GM12878 (cell line): Measurements from ENCODE around the gene LAMA2. TPM values are rescaled to one million over a fixed set of nuclear protein-coding genes. Genes with fewer than 3 reads are reported as not detected.

Experiments
- ATAC-seq: fragments of 200-7000 bp; cut with Tn5 transposase; 3 replicates; pipeline ENCODE4 v1.9.1; 2020; ENCODE audit warnings: mild to moderate bottlenecking, moderate library complexity
- BruUV-seq: library from RNA; stranded (reverse); fragments of 400-500 nt; replicated peaks from 2 replicates; lab custom pipeline; 2021; lab: Mats Ljungman, UMichigan
- CTCF ChIA-PET: fragments of 300-600 bp; sonication (Branson Sonifier 250); formaldehyde crosslinking; extraction: SDS; loops from one replicate; lab custom pipeline; 2021; ENCODE audit warnings: inconsistent platforms; lab: Yijun Ruan, JAX
- POLR2A ChIA-PET: fragments of 350-600 bp; formaldehyde crosslinking; extraction: SDS; loops from one replicate; lab custom pipeline; 2021; ENCODE audit warnings: inconsistent platforms; lab: Charles Lee
- RAD21 ChIA-PET: fragments of 300-600 bp; sonication (Branson Sonifier 250); formaldehyde crosslinking; loops from one replicate; lab custom pipeline; 2023; ENCODE audit warnings: antibody characterized with exemption; ENCODE audit not compliant: unreplicated experiment; lab: Charles Lee
- SMC1A ChIA-PET: fragments of 300-600 bp; sonication (Branson Sonifier 250); formaldehyde crosslinking; loops from one replicate; lab custom pipeline; 2023; ENCODE audit not compliant: unreplicated experiment, uncharacterized antibody; lab: Charles Lee
- DNase-seq: peaks from one replicate; pipeline ENCODE4 v3.0.0-alpha.2; 2011; ENCODE audit warnings: low read depth, low spot score
- FAIRE-seq: peaks from 3 replicates; lab custom pipeline; 2011; peaks lifted over from hg19 to GRCh38; lab: Jason Lieb, UNC
- H2AFZ ChIP-seq: 2 replicates; pipeline ENCODE4 v1.6.0; 2011; ENCODE audit warnings: low read depth, low read length, control low read depth; ENCODE audit not compliant: control insufficient read depth
- H3K27ac ChIP-seq: 2 replicates; pipeline ENCODE4 v1.5.1; 2011; ENCODE audit warnings: control low read depth; ENCODE audit not compliant: control insufficient read depth, insufficient read depth
- H3K27me3 ChIP-seq, 2 experiments: replicated peaks in 1 of 2; 2 replicates each; pipeline versions ENCODE4 v1.6.0 to v1.6.1; 2011; ENCODE audit warnings: low read length in 1 of 2; ENCODE audit not compliant: control insufficient read depth in 2 of 2, insufficient read depth in 2 of 2
- H3K36me3 ChIP-seq, 2 experiments: 2 replicates each; pipeline ENCODE4 v1.5.1; 2011; ENCODE audit warnings: low read length in 1 of 2; ENCODE audit not compliant: control insufficient read depth in 2 of 2, insufficient read depth in 2 of 2
- H3K4me1 ChIP-seq: 2 replicates; pipeline ENCODE4 v1.6.1; 2011; ENCODE audit warnings: mild to moderate bottlenecking, low read length, moderate library complexity, mixed read lengths; ENCODE audit not compliant: control insufficient read depth, insufficient read depth
- H3K4me2 ChIP-seq: 2 replicates; pipeline ENCODE4 v1.6.0; 2011; ENCODE audit warnings: control low read depth; ENCODE audit not compliant: control insufficient read depth, insufficient read depth
- H3K4me3 ChIP-seq: fragments of 200-600 bp; sonication (generic); 2 replicates; pipeline ENCODE4 v1.5.1; 2016
- H3K79me2 ChIP-seq: 2 replicates; pipeline ENCODE4 v1.6.0; 2011; ENCODE audit warnings: low read length; ENCODE audit not compliant: control insufficient read depth, insufficient read depth
- H3K9ac ChIP-seq: 2 replicates; pipeline ENCODE4 v1.8.0; 2011; ENCODE audit warnings: low read length, control low read depth, mixed read lengths; ENCODE audit not compliant: control insufficient read depth, insufficient read depth
- H3K9me3 ChIP-seq: replicated peaks from 3 replicates; pipeline ENCODE4 v1.5.1; 2011; ENCODE audit warnings: mild to moderate bottlenecking, low read length; ENCODE audit not compliant: control insufficient read depth, insufficient read depth
- H4K20me1 ChIP-seq: 2 replicates; pipeline ENCODE4 v1.6.0; 2011; ENCODE audit not compliant: control insufficient read depth, insufficient read depth
- IKZF1 ChIP-seq: fragments of 450-650 bp; conservative IDR thresholded peaks from 2 replicates; pipeline ENCODE4 v1.6.1; 2017; ENCODE audit warnings: antibody characterized with exemption, mild to moderate bottlenecking
- KLF5 ChIP-seq: fragments of 450-650 bp; IDR thresholded peaks from 2 replicates; pipeline ENCODE4 v1.6.1; 2014; ENCODE audit warnings: mild to moderate bottlenecking; ENCODE audit not compliant: partially characterized antibody
- WGBS: methylation state at CpG from one replicate; pipeline ENCODE4 v1.1.6; 2016; ENCODE audit warnings: low lambda C conversion rate; ENCODE audit not compliant: insufficient replicate concordance, insufficient coverage; ENCODE audit errors: missing lambda C conversion rate; 5-methylcytosine and 5-hydroxymethylcytosine counted together
- in situ Hi-C: fragments of 300-500 bp; cut with MboI; formaldehyde crosslinking; loops from 9 replicates; pipeline ENCODE4 v1.14.3; 2018; ENCODE audit warnings: mixed read lengths
- intact Hi-C: fragments of 100-400 bp; cut with micrococcal nuclease; formaldehyde crosslinking; loops from one replicate; pipeline ENCODE4 v1.14.2; 2022; ENCODE audit not compliant: unreplicated experiment
- polyA plus RNA-seq, 11 experiments: library from polyadenylated mRNA; depleted of rRNA in 4 of 11; unstranded in 6 of 11; stranded (reverse) in 5 of 11; fragments of >200 nt; fragmentation: Nextera tagmentation in 4 of 11; fragmentation: Illumina TruSeq in 1 of 11; extraction: Ambion mirVana in 4 of 11; extraction: Trizol in 1 of 11; gene quantifications; 1 replicate in 1 of 11; 2 replicates in 10 of 11; pipeline versions ENCODE4 v1.2.1 to v1.2.3, GENCODE V29; 2011 to 2016; ENCODE audit warnings: inconsistent platforms in 2 of 11, missing spikeins in 2 of 11, low read depth in 1 of 11
- total RNA-seq, 4 experiments: library from RNA; depleted of rRNA in 3 of 4; stranded (reverse); fragments of >200 nt in 3 of 4; fragmentation: Illumina TruSeq in 1 of 4; extraction: Trizol in 1 of 4; gene quantifications; 2 replicates each; pipeline versions ENCODE4 v1.2.1 to v1.2.3, GENCODE V29; 2013 to 2021
- TF ChIP-seq, protein P1 (sequence below): fragments of 450-650 bp; IDR thresholded peaks from 2 replicates; pipeline ENCODE4 v1.6.1; 2017; ENCODE audit warnings: borderline replicate concordance

LAMA2 gene
- total and polyA plus RNA-seq, 10 of the 15 experiments (the other 5 are each of a cell fraction or from before 2014, with no cell fraction given): 0.04 to 2.0 (median 0.37) TPM; not detected in 1

DNA sequence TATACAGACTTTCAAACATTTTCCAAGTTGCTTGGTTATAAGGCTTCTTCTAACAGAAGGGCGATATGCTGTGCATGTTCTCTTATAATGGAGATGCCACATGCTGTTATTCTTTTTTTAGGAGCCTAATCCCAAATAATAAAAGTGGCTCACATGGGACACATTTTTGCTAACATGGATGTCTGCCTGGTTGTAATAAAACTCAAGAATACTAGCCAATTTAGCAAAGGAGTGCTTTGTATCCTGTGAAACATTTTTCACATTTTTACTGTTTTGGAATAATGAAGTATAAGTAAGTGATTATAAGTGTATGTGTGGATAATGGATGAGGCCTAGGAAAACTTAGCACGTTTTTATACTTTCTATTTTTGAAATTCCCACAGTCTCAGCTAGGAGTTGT lies 312.2 kb downstream of the LAMA2 start:
- no peaks in the 10 kb centered on the region for H3K36me3 ChIP-seq
- no TSS peak for BruUV-seq
- H3K4me3 ChIP-seq: no peak overlapping the region
- DNase-seq (no peak), FAIRE-seq (no peak), ATAC-seq (no peak)
- intact Hi-C loops (no loop called here), in situ Hi-C loops (no loop called here)
- TF ChIP-seq, protein P1, sequence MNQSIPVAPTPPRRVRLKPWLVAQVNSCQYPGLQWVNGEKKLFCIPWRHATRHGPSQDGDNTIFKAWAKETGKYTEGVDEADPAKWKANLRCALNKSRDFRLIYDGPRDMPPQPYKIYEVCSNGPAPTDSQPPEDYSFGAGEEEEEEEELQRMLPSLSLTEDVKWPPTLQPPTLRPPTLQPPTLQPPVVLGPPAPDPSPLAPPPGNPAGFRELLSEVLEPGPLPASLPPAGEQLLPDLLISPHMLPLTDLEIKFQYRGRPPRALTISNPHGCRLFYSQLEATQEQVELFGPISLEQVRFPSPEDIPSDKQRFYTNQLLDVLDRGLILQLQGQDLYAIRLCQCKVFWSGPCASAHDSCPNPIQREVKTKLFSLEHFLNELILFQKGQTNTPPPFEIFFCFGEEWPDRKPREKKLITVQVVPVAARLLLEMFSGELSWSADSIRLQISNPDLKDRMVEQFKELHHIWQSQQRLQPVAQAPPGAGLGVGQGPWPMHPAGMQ: no peak
- H3K27me3 ChIP-seq: no peaks in the 10 kb centered on the region
- no peaks in the 10 kb centered on the region for H3K9me3 ChIP-seq
- no peaks in the 10 kb centered on the region for H3K79me2 ChIP-seq
- 0% methylated on average over 2 of the region's 2 CpGs for WGBS
- H3K4me1 ChIP-seq: no peaks in the 10 kb centered on the region
- ChIA-PET SMC1A (no interaction called here), CTCF (interaction anchor here (1.1 to 1.2 kb wide), 2 partner anchors 8 to 14 kb away, joined by 3 read pairs; no protein-coding TSS in a partner anchor), RAD21 (no interaction called here), POLR2A (no interaction called here)
- no peak overlapping the region for H3K4me2 ChIP-seq
- no peak overlapping the region for H3K27ac ChIP-seq
- H4K20me1 ChIP-seq: no peaks in the 10 kb centered on the region
- H2AFZ ChIP-seq: no peak overlapping the region
- no peak overlapping the region for H3K9ac ChIP-seq

DNA sequence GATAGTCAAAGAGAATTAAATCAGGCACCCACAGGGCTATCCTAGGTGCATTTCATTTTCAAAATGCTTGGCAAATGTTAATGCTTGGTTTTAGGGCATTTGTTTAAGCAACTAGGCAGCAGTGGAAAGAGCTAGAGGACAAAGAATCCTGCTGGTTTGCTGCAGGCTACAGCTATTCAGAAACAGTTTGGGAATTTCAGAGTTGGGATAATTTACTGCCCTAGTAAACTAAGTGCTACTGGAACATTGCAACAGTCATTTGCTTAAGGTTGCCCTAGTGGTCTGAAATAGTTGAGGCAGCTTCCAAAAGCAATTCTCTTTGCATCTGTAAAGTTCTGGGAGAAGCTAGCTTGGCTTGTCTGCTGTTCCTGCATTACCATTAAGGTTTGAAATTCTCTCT lies 312.7 kb downstream of the LAMA2 start:
- POLR2A ChIA-PET: no interaction called here
- ATAC-seq (no peak), DNase-seq (no peak), FAIRE-seq (no peak)
- Histone ChIP-seq H3K27ac (no peak overlapping the region), H4K20me1 (no peaks in the 10 kb centered on the region), H3K4me1 (no peaks in the 10 kb centered on the region), H3K79me2 (no peaks in the 10 kb centered on the region), H3K4me2 (no peak overlapping the region), H3K4me3 (no peak overlapping the region), H3K9me3 (no peaks in the 10 kb centered on the region), H3K36me3 (no peaks in the 10 kb centered on the region), H2AFZ (no peak overlapping the region), H3K27me3 (no peaks in the 10 kb centered on the region), H3K9ac (no peak overlapping the region)
- BruUV-seq: no TSS peak
- RAD21 ChIA-PET: no interaction called here
- intact Hi-C loops (no loop called here), in situ Hi-C loops (no loop called here)
- no peak for TF ChIP-seq KLF5
- TF ChIP-seq IKZF1: no peak
- SMC1A ChIA-PET: interaction anchor here (1.3 kb wide), 1 partner anchor 11 kb away, joined by 3 read pairs; no protein-coding TSS in a partner anchor
- CTCF ChIA-PET: interaction anchor here (1.1 to 1.3 kb wide), 2 partner anchors 15 to 57 kb away, joined by 3 read pairs; no protein-coding TSS in a partner anchor
